Fibroblast of lung (primary cell): ENCODE data around the gene PMP22.

Experiments
- CTCF ChIP-seq, 2 donors: IDR thresholded peaks in 1 of 2; conservative IDR thresholded peaks in 1 of 2; 1 replicate in 1 of 2; 2 replicates in 1 of 2; pipeline ENCODE4 v1.5.1; 2011 to 2012; ENCODE audit warnings: low read length in 2 of 2, control low read depth in 1 of 2, inconsistent platforms in 1 of 2, low read depth in 1 of 2, mild to moderate bottlenecking in 1 of 2
- EZH2 ChIP-seq: IDR thresholded peaks from 2 replicates; pipeline ENCODE4 v1.5.1; 2012; ENCODE audit warnings: low read length, control low read depth, mild to moderate bottlenecking; ENCODE audit errors: missing control alignments

GRCh38 chr17:15307710-15308111, 42.6 kb upstream of the PMP22 start:
- TF ChIP-seq CTCF (conservative IDR thresholded peaks at IDR 0.05 in 1 of 2, IDR thresholded peaks at IDR 0.05 in 1 of 2; ENCODE audit: low read depth in 1 of 2, low read length in 2 of 2) (no peak), EZH2 (no peak)
